ENCODE results near the gene PRG2. TPM values are rescaled to one million over a fixed set of nuclear protein-coding genes. Genes with fewer than 3 reads are reported as not detected.

The PRG2 gene
- total RNA-seq, 1 experiment from 2014 or later: 0.57 TPM

GRCh38 chr11:57426439-57426928 is 36.0 kb upstream of the PRG2 start:
- H3K9me3 Mint-ChIP-seq: no peaks in the 10 kb centered on the region
- H3K27ac Mint-ChIP-seq: no peak overlapping the region
- peaks cover 38% of the 10 kb centered on the region for H3K27me3 Mint-ChIP-seq (ENCODE audit: low read depth)
- H3K36me3 Mint-ChIP-seq: peaks cover 15% of the 10 kb centered on the region
- DNase-seq (ENCODE audit: low spot score) (no peak), ATAC-seq (peak; percentile 22)
- POLR2A ChIA-PET: interaction anchor here (0.6 kb wide), 1 partner anchor 77 kb away, joined by 3 read pairs; no protein-coding TSS in a partner anchor
- peaks cover 29% of the 10 kb centered on the region for H3K4me1 Mint-ChIP-seq
- CTCF ChIA-PET: interaction anchor here (0.6 to 4.2 kb wide), 11 partner anchors 9 to 180 kb away, joined by 3 to 26 read pairs (median 4); no protein-coding TSS in a partner anchor
- TF ChIP-seq ELF4 (CRISPR knock-in tag; IDR thresholded peaks at IDR 0.05; ENCODE audit: low read depth): no peak
- TF ChIP-seq ZNF219 (CRISPR knock-in tag; IDR thresholded peaks at IDR 0.05; ENCODE audit: borderline replicate concordance): no peak
- TF ChIP-seq, protein P1, sequence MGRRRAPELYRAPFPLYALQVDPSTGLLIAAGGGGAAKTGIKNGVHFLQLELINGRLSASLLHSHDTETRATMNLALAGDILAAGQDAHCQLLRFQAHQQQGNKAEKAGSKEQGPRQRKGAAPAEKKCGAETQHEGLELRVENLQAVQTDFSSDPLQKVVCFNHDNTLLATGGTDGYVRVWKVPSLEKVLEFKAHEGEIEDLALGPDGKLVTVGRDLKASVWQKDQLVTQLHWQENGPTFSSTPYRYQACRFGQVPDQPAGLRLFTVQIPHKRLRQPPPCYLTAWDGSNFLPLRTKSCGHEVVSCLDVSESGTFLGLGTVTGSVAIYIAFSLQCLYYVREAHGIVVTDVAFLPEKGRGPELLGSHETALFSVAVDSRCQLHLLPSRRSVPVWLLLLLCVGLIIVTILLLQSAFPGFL (CRISPR knock-in tag; IDR thresholded peaks at IDR 0.05; ENCODE audit: borderline replicate concordance): no peak
- TF ChIP-seq, protein P2, sequence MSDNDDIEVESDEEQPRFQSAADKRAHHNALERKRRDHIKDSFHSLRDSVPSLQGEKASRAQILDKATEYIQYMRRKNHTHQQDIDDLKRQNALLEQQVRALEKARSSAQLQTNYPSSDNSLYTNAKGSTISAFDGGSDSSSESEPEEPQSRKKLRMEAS (CRISPR knock-in tag; IDR thresholded peaks at IDR 0.05): no peak; the same call in 1 of the 2 replicates
- H3K4me3 Mint-ChIP-seq: peak overlapping the region; percentile 72

DNA sequence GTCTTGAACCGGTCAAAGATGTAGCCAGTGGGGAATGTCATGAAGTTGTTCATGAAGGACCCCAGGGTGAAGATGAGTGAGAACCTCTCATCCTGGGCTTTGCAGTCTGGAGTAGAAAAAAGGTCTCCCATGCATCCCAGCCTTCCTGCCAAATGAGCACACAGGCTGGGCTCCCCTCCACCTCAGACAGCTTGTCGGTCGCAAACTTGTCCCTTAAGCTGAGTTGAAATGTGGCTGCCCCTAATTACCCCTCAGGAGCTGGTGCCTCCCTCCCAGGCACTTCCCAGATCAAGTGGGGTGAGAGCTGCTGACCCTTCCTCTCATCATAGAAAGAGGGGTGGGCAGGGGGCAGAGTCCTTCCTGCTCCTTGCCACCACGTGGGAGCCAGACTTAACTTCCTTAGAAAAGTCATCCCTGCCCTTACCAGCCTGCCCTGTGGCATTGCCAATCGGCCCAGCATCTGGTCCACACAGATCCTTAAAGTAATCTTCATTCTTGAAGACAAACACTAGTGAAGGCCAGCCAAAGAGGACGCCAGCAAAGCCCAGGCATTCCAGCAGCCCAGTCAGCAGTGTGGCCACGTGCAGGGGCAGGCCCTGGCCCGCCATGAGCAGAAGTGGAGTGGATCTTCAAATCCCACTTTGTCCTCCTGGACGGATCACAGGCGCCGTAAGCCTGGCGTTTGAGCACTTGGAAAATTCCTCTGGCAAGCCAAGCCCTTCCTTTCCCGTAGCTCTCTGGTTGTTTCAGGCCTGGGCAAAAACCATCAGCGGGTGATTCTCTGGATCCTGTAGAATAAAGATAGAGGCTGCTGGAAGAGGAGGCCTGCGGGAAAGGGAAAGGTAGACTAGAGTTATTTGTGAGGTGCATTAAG is 35.4 kb upstream of the PRG2 start:
- Mint-ChIP-seq H3K4me3 (peak overlapping the region; percentile 72), H3K36me3 (peaks cover 15% of the 10 kb centered on the region), H3K4me1 (peaks cover 27% of the 10 kb centered on the region), H3K27ac (no peak overlapping the region), H3K9me3 (no peaks in the 10 kb centered on the region), H3K27me3 (ENCODE audit: low read depth) (peaks cover 38% of the 10 kb centered on the region)
- POLR2A ChIA-PET: interaction anchor here (0.6 kb wide), 2 partner anchors 76 to 226 kb away, joined by 3 read pairs; no protein-coding TSS in a partner anchor
- no peak for TF ChIP-seq FOXK1 (CRISPR knock-in tag; IDR thresholded peaks at IDR 0.05)
- no peak for TF ChIP-seq ZNF138 (CRISPR knock-in tag; conservative IDR thresholded peaks at IDR 0.05)
- TF ChIP-seq, protein P3, sequence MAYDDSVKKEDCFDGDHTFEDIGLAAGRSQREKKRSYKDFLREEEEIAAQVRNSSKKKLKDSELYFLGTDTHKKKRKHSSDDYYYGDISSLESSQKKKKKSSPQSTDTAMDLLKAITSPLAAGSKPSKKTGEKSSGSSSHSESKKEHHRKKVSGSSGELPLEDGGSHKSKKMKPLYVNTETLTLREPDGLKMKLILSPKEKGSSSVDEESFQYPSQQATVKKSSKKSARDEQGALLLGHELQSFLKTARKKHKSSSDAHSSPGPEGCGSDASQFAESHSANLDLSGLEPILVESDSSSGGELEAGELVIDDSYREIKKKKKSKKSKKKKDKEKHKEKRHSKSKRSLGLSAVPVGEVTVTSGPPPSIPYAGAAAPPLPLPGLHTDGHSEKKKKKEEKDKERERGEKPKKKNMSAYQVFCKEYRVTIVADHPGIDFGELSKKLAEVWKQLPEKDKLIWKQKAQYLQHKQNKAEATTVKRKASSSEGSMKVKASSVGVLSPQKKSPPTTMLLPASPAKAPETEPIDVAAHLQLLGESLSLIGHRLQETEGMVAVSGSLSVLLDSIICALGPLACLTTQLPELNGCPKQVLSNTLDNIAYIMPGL (CRISPR knock-in tag; IDR thresholded peaks at IDR 0.05): no peak
- TF ChIP-seq IRF2 (CRISPR knock-in tag; IDR thresholded peaks at IDR 0.05; ENCODE audit: borderline replicate concordance, low read depth): no peak
- TF ChIP-seq ATF1 (CRISPR knock-in tag; IDR thresholded peaks at IDR 0.05): no peak
- TF ChIP-seq SMAD4 (CRISPR knock-in tag; IDR thresholded peaks at IDR 0.05): no peak
- DNase-seq (ENCODE audit: low spot score) (no peak), ATAC-seq (no peak)
- CTCF ChIA-PET: interaction anchor here (0.6 to 4.2 kb wide), 13 partner anchors 10 to 179 kb away, joined by 3 to 26 read pairs (median 4); no protein-coding TSS in a partner anchor

GRCh38 chr11:57424792-57425564 is 34.5 kb upstream of the PRG2 start:
- ATAC-seq: peak; percentile 14; the same call in 1 of the 2 replicates
- CTCF ChIA-PET: interaction anchor here (0.9 to 4.2 kb wide), 7 partner anchors 33 to 175 kb away, joined by 3 to 26 read pairs (median 4); partner anchors contain the start of gene RTN4RL2
- no peak for DNase-seq (ENCODE audit: low spot score)
- Mint-ChIP-seq H3K4me1 (peaks cover 27% of the 10 kb centered on the region), H3K9me3 (no peaks in the 10 kb centered on the region), H3K36me3 (peaks cover 21% of the 10 kb centered on the region), H3K4me3 (no peak overlapping the region; the same call in 1 of the 2 replicates), H3K27me3 (ENCODE audit: low read depth) (peaks cover 36% of the 10 kb centered on the region), H3K27ac (no peak overlapping the region)
- POLR2A ChIA-PET: no interaction called here
- TF ChIP-seq EMX1 (CRISPR knock-in tag; IDR thresholded peaks at IDR 0.05) (no peak), ELF4 (CRISPR knock-in tag; IDR thresholded peaks at IDR 0.05; ENCODE audit: low read depth) (no peak), RELA (CRISPR knock-in tag; IDR thresholded peaks at IDR 0.05; ENCODE audit: borderline replicate concordance) (no peak), NFYB (CRISPR knock-in tag; conservative IDR thresholded peaks at IDR 0.05; ENCODE audit: low read depth) (no peak), MLX (CRISPR knock-in tag; IDR thresholded peaks at IDR 0.05) (no peak)
- TF ChIP-seq, protein P4, sequence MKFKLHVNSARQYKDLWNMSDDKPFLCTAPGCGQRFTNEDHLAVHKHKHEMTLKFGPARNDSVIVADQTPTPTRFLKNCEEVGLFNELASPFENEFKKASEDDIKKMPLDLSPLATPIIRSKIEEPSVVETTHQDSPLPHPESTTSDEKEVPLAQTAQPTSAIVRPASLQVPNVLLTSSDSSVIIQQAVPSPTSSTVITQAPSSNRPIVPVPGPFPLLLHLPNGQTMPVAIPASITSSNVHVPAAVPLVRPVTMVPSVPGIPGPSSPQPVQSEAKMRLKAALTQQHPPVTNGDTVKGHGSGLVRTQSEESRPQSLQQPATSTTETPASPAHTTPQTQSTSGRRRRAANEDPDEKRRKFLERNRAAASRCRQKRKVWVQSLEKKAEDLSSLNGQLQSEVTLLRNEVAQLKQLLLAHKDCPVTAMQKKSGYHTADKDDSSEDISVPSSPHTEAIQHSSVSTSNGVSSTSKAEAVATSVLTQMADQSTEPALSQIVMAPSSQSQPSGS (CRISPR knock-in tag; IDR thresholded peaks at IDR 0.05; ENCODE audit: borderline replicate concordance, low read depth): no peak
- TF ChIP-seq, protein P5, sequence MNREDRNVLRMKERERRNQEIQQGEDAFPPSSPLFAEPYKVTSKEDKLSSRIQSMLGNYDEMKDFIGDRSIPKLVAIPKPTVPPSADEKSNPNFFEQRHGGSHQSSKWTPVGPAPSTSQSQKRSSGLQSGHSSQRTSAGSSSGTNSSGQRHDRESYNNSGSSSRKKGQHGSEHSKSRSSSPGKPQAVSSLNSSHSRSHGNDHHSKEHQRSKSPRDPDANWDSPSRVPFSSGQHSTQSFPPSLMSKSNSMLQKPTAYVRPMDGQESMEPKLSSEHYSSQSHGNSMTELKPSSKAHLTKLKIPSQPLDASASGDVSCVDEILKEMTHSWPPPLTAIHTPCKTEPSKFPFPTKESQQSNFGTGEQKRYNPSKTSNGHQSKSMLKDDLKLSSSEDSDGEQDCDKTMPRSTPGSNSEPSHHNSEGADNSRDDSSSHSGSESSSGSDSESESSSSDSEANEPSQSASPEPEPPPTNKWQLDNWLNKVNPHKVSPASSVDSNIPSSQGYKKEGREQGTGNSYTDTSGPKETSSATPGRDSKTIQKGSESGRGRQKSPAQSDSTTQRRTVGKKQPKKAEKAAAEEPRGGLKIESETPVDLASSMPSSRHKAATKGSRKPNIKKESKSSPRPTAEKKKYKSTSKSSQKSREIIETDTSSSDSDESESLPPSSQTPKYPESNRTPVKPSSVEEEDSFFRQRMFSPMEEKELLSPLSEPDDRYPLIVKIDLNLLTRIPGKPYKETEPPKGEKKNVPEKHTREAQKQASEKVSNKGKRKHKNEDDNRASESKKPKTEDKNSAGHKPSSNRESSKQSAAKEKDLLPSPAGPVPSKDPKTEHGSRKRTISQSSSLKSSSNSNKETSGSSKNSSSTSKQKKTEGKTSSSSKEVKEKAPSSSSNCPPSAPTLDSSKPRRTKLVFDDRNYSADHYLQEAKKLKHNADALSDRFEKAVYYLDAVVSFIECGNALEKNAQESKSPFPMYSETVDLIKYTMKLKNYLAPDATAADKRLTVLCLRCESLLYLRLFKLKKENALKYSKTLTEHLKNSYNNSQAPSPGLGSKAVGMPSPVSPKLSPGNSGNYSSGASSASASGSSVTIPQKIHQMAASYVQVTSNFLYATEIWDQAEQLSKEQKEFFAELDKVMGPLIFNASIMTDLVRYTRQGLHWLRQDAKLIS (CRISPR knock-in tag; IDR thresholded peaks at IDR 0.05; ENCODE audit: borderline replicate concordance): no peak

All from WTC11 (cell line).